ENCODE measurements around the gene RWDD3.

Gene RWDD3

DNA sequence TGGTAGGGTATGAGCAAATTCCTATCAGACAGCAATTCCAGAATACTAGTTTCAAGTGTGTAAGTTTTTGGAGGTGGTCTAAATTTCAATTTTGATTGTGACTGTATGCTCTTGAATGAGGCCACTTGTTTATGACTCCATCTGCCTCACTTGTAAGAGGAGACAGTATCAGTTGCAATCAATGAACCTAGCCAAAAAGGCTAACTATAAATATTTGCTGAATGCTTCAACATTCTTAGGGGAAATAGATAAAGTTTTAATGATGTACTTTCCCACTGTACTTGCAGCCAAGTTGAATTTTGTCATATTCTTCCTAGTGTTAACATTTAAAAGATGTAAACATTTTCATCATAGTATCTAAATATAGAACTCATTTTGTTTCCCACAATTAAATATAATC is 32.1 kb upstream of the RWDD3 start:
- no peak for DNase-seq (ENCODE audit: low read depth)
- H3K4me3 ChIP-seq (ENCODE audit: low read depth, low read length), result no peak overlapping the region
- in situ Hi-C loops (cut with HindIII; ENCODE audit: low sequenced_read_pairs), result no loop called here
- TF ChIP-seq, protein P1, sequence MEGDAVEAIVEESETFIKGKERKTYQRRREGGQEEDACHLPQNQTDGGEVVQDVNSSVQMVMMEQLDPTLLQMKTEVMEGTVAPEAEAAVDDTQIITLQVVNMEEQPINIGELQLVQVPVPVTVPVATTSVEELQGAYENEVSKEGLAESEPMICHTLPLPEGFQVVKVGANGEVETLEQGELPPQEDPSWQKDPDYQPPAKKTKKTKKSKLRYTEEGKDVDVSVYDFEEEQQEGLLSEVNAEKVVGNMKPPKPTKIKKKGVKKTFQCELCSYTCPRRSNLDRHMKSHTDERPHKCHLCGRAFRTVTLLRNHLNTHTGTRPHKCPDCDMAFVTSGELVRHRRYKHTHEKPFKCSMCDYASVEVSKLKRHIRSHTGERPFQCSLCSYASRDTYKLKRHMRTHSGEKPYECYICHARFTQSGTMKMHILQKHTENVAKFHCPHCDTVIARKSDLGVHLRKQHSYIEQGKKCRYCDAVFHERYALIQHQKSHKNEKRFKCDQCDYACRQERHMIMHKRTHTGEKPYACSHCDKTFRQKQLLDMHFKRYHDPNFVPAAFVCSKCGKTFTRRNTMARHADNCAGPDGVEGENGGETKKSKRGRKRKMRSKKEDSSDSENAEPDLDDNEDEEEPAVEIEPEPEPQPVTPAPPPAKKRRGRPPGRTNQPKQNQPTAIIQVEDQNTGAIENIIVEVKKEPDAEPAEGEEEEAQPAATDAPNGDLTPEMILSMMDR (IDR thresholded peaks at IDR 0.05; ENCODE audit: low read depth, low read length, missing control alignments), result no peak

DNA sequence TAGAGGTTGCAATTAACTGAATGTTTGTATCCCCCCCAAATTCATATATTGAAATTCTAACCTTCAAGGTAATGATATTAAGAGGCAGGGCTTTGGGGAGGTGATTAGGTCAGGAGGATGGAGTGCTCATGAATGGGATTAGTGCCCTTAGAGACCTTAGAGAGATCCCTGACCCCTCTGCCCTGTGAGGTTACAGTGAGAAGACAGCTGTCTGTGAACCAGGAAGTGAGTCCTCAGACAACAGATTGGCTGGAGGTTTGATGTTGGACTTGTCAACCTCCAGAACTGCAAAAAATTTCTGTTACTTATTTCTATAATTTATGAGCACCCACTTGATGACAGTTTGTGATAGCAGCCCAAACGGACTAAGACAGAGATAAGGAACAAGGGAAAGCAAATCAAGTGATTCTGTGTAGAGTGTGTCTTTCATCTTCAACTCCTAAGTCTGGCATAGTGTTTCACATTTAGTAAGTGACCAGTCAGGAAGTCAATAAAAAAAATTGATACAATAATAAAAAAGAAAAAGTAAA is 30.0 kb upstream of the RWDD3 start:
- no peak for DNase-seq (ENCODE audit: low read depth)
- in situ Hi-C loops (cut with HindIII; ENCODE audit: low sequenced_read_pairs), result no loop called here
- H3K4me3 ChIP-seq (ENCODE audit: low read depth, low read length), result no peak overlapping the region
- TF ChIP-seq, protein P1 (IDR thresholded peaks at IDR 0.05; ENCODE audit: low read depth, low read length, missing control alignments), result no peak

GRCh38 chr1:95206514-95206913 is 27.5 kb upstream of the RWDD3 start:
- no peak for DNase-seq (ENCODE audit: low read depth)
- TF ChIP-seq, protein P1 (IDR thresholded peaks at IDR 0.05; ENCODE audit: low read depth, low read length, missing control alignments), result no peak
- in situ Hi-C loops (cut with HindIII; ENCODE audit: low sequenced_read_pairs), result no loop called here
- H3K4me3 ChIP-seq (ENCODE audit: low read depth, low read length), result no peak overlapping the region

- TF ChIP-seq, protein P1 (IDR thresholded peaks at IDR 0.05; ENCODE audit: low read depth, low read length, missing control alignments), result no peak
- no peak for DNase-seq (ENCODE audit: low read depth)
- H3K4me3 ChIP-seq (ENCODE audit: low read depth, low read length), result no peak overlapping the region
- in situ Hi-C loops (cut with HindIII; ENCODE audit: low sequenced_read_pairs), result no loop called here
Measured at GRCh38 chr1:95207223-95207935, 26.6 kb upstream of the RWDD3 start.

- no peak for DNase-seq (ENCODE audit: low read depth)
- in situ Hi-C loops (cut with HindIII; ENCODE audit: low sequenced_read_pairs), result no loop called here
- TF ChIP-seq, protein P1 (IDR thresholded peaks at IDR 0.05; ENCODE audit: low read depth, low read length, missing control alignments), result no peak
- no peak overlapping the region for H3K4me3 ChIP-seq (ENCODE audit: low read depth, low read length)
Measured at GRCh38 chr1:95208876-95209275, 25.1 kb upstream of the RWDD3 start.

- TF ChIP-seq, protein P1 (IDR thresholded peaks at IDR 0.05; ENCODE audit: low read depth, low read length, missing control alignments), result no peak
- no peak overlapping the region for H3K4me3 ChIP-seq (ENCODE audit: low read depth, low read length)
- in situ Hi-C loops (cut with HindIII; ENCODE audit: low sequenced_read_pairs), result no loop called here
- DNase-seq (ENCODE audit: low read depth), result no peak
Measured at GRCh38 chr1:95209291-95209690, 24.7 kb upstream of the RWDD3 start.
